ENCODE results near the gene ITGAV. TPM values are rescaled to one million over a fixed set of nuclear protein-coding genes. Genes with fewer than 3 reads are reported as not detected.

ITGAV gene
- total and polyA plus RNA-seq, 2 experiments from 2014 or later = 32.7 to 135 TPM

- TF ChIP-seq, protein P1, sequence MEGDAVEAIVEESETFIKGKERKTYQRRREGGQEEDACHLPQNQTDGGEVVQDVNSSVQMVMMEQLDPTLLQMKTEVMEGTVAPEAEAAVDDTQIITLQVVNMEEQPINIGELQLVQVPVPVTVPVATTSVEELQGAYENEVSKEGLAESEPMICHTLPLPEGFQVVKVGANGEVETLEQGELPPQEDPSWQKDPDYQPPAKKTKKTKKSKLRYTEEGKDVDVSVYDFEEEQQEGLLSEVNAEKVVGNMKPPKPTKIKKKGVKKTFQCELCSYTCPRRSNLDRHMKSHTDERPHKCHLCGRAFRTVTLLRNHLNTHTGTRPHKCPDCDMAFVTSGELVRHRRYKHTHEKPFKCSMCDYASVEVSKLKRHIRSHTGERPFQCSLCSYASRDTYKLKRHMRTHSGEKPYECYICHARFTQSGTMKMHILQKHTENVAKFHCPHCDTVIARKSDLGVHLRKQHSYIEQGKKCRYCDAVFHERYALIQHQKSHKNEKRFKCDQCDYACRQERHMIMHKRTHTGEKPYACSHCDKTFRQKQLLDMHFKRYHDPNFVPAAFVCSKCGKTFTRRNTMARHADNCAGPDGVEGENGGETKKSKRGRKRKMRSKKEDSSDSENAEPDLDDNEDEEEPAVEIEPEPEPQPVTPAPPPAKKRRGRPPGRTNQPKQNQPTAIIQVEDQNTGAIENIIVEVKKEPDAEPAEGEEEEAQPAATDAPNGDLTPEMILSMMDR (IDR thresholded peaks at IDR 0.05; ENCODE audit: poor library complexity) = no peak
- TF ChIP-seq EZH2phosphoT487 (IDR thresholded peaks at IDR 0.05; ENCODE audit: low read depth, severe bottlenecking, unreplicated experiment) = no peak
- no peak for TF ChIP-seq EZH2 (IDR thresholded peaks at IDR 0.05; ENCODE audit: borderline replicate concordance)
- Histone ChIP-seq H3K79me2 (no peaks in the 10 kb centered on the region), H3K4me3 (no peak overlapping the region), H3K27ac (no peak overlapping the region), H3K4me1 (ENCODE audit: insufficient read depth) (no peaks in the 10 kb centered on the region), H3K4me2 (no peak overlapping the region), H3K27me3 (no peaks in the 10 kb centered on the region), H2AFZ (no peak overlapping the region), H3K9me2 (replicated peaks; ENCODE audit: insufficient read depth) (no peaks in the 10 kb centered on the region), H3K9me3 (ENCODE audit: low read depth) (no peaks in the 10 kb centered on the region), H3K36me3 (replicated peaks; ENCODE audit: insufficient read depth, low read depth) (no peaks in the 10 kb centered on the region), H4K20me1 (ENCODE audit: insufficient read depth, poor library complexity, severe bottlenecking) (no peaks in the 10 kb centered on the region)
- 79% methylated on average over 2 of the region's 2 CpGs for WGBS (ENCODE audit: low lambda C conversion rate, missing lambda C conversion rate)
- no peak for DNase-seq (ENCODE audit: low spot score)
Observed at GRCh38 chr2:186714611-186715010, 124.8 kb downstream of the ITGAV start.

- Histone ChIP-seq H3K79me2 (no peaks in the 10 kb centered on the region), H4K20me1 (ENCODE audit: insufficient read depth, poor library complexity, severe bottlenecking) (no peaks in the 10 kb centered on the region), H3K27me3 (no peaks in the 10 kb centered on the region), H3K4me1 (ENCODE audit: insufficient read depth) (no peaks in the 10 kb centered on the region), H3K4me3 (no peak overlapping the region), H2AFZ (no peak overlapping the region), H3K36me3 (replicated peaks; ENCODE audit: insufficient read depth, low read depth) (no peaks in the 10 kb centered on the region), H3K9me2 (replicated peaks; ENCODE audit: insufficient read depth) (no peaks in the 10 kb centered on the region), H3K27ac (no peak overlapping the region), H3K4me2 (no peak overlapping the region), H3K9me3 (ENCODE audit: low read depth) (no peaks in the 10 kb centered on the region)
- no peak for DNase-seq (ENCODE audit: low spot score)
- TF ChIP-seq EZH2phosphoT487 (IDR thresholded peaks at IDR 0.05; ENCODE audit: low read depth, severe bottlenecking, unreplicated experiment) (no peak), EZH2 (IDR thresholded peaks at IDR 0.05; ENCODE audit: borderline replicate concordance) (no peak)
- TF ChIP-seq, protein P1 (IDR thresholded peaks at IDR 0.05; ENCODE audit: poor library complexity) = no peak
- 96% methylated on average over 1 of the region's 1 CpG for WGBS (ENCODE audit: low lambda C conversion rate, missing lambda C conversion rate)
Observed at GRCh38 chr2:186716004-186716403, 126.1 kb downstream of the ITGAV start.

GRCh38 chr2:186716899-186717298 lies 127.0 kb downstream of the ITGAV start:
- H3K79me2 ChIP-seq = no peaks in the 10 kb centered on the region
- no peaks in the 10 kb centered on the region for H3K4me1 ChIP-seq (ENCODE audit: insufficient read depth)
- no peak overlapping the region for H2AFZ ChIP-seq
- H4K20me1 ChIP-seq (ENCODE audit: insufficient read depth, poor library complexity, severe bottlenecking) = no peaks in the 10 kb centered on the region
- H3K4me2 ChIP-seq = no peak overlapping the region
- H3K9me2 ChIP-seq (replicated peaks; ENCODE audit: insufficient read depth) = no peaks in the 10 kb centered on the region
- no peaks in the 10 kb centered on the region for H3K9me3 ChIP-seq (ENCODE audit: low read depth)
- 82% methylated on average over 2 of the region's 2 CpGs for WGBS (ENCODE audit: low lambda C conversion rate, missing lambda C conversion rate)
- H3K36me3 ChIP-seq (replicated peaks; ENCODE audit: insufficient read depth, low read depth) = no peaks in the 10 kb centered on the region
- H3K27ac ChIP-seq = no peak overlapping the region
- no peak for TF ChIP-seq EZH2 (IDR thresholded peaks at IDR 0.05; ENCODE audit: borderline replicate concordance)
- TF ChIP-seq, protein P1 (IDR thresholded peaks at IDR 0.05; ENCODE audit: poor library complexity) = no peak
- no peak for TF ChIP-seq EZH2phosphoT487 (IDR thresholded peaks at IDR 0.05; ENCODE audit: low read depth, severe bottlenecking, unreplicated experiment)
- H3K27me3 ChIP-seq = no peaks in the 10 kb centered on the region
- no peak for DNase-seq (ENCODE audit: low spot score)
- H3K4me3 ChIP-seq = no peak overlapping the region

Data from hepatocyte (in vitro differentiated cells).